T-helper 1 cell treated with Interleukin-12 subunit alpha and Interleukin-12 subunit beta and Interleukin-4 antibody, amounts not matched to agents 30 μg/mL and 1 μg/mL, for 36 hours (primary cell): Measurements from ENCODE around the gene PPP2R3C.
"Not testable (repeated sequence)": the region's sequence is repeated elsewhere in the genome, so short reads cannot be mapped to it uniquely, and the experiment has no call there.

Source experiments
- H3K27ac Mint-ChIP-seq: one replicate; pipeline ENCODE4 v1.8.0; 2021; ENCODE audit warnings: mild to moderate bottlenecking, mixed read lengths
- H3K27me3 Mint-ChIP-seq: one replicate; pipeline ENCODE4 v1.8.0; 2021; ENCODE audit warnings: low read depth, mixed read lengths
- H3K36me3 Mint-ChIP-seq: one replicate; pipeline ENCODE4 v1.8.0; 2021; ENCODE audit warnings: low read depth, mixed read lengths
- H3K4me1 Mint-ChIP-seq: one replicate; pipeline ENCODE4 v1.8.0; 2021; ENCODE audit warnings: low read depth, mixed read lengths
- H3K4me3 Mint-ChIP-seq: one replicate; pipeline ENCODE4 v1.8.0; 2021; ENCODE audit warnings: mild to moderate bottlenecking, moderate library complexity, mixed read lengths
- H3K9me3 Mint-ChIP-seq: one replicate; pipeline ENCODE4 v1.8.0; 2021; ENCODE audit warnings: mixed read lengths

The PPP2R3C gene

DNA sequence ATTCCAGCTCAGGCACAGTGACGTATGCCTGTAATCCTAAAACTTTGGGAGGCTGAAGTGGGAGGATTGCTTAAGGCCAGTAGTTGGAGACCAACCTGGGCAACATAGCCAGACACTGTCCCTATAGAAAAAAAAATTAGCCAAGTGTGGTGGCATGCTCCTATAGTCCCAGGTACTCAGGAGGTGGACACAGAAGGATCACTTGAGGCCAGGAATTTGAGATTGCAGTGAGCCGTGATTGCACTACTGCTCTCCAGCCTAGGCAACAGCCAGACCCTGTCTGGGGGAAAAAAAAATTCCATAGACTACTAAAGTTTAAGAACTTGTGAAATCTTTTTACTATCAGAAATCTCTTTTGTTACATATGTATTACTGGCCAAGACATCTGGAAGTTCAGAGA lies 69.2 kb downstream of the PPP2R3C start:
- Mint-ChIP-seq H3K27ac (no peak overlapping the region), H3K4me3 (no peak overlapping the region), H3K36me3 (peaks cover 28% of the 10 kb centered on the region), H3K27me3 (no peaks in the 10 kb centered on the region), H3K9me3 (no peaks in the 10 kb centered on the region), H3K4me1 (peaks cover 15% of the 10 kb centered on the region)

DNA sequence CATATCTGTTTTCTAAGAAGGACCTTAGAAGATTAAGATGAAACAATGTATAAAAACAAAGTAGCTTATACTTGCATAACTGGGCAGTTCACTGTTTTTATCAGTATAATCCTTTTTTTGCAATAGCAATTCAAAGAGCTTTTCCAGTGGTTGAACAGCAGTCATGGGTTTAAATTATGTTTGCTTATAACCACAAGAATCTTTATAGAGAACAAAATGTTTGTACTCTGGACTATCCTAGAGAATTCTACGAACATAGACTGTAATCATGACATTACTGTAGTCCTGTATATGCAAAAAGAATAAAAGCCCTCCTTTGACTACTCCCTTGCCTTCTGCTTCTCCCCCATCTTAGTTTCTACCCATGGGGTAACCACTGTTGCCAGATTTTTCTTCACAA lies 70.0 kb downstream of the PPP2R3C start:
- Mint-ChIP-seq H3K9me3 (no peaks in the 10 kb centered on the region), H3K27ac (no peak overlapping the region), H3K4me3 (no peak overlapping the region), H3K4me1 (peaks cover 14% of the 10 kb centered on the region), H3K27me3 (no peaks in the 10 kb centered on the region), H3K36me3 (peaks cover 27% of the 10 kb centered on the region)

DNA sequence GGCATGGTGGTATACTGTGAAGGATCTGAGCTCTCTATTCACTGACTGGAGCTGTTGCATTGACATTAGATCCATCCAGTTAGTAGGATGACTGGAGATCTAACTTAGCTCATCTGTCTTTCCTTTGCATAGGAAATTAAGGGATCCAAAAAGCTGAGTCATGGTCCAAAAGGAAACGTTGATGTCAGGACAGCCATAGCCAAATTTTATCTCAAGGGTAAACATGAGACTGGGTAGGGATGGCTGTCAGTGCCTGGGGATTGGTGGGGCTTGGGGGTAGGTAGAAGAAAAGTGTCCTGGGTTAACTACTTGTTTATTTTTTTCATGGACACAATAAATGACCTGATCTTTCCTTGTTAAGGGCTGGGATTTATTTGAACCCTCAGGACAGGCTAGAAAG lies 71.1 kb downstream of the PPP2R3C start:
- H3K27ac Mint-ChIP-seq, result no peak overlapping the region
- no peak overlapping the region for H3K4me3 Mint-ChIP-seq
- no peaks in the 10 kb centered on the region for H3K27me3 Mint-ChIP-seq
- H3K36me3 Mint-ChIP-seq, result peaks cover 22% of the 10 kb centered on the region
- peaks cover 17% of the 10 kb centered on the region for H3K4me1 Mint-ChIP-seq
- no peaks in the 10 kb centered on the region for H3K9me3 Mint-ChIP-seq

GRCh38 chr14:35047976-35048513 lies 73.7 kb downstream of the PPP2R3C start:
- H3K4me3 Mint-ChIP-seq, result peak overlapping the region; percentile 89
- peak overlapping the region; percentile 21 for H3K27ac Mint-ChIP-seq
- no peaks in the 10 kb centered on the region for H3K9me3 Mint-ChIP-seq
- H3K4me1 Mint-ChIP-seq, result peaks cover 25% of the 10 kb centered on the region
- no peaks in the 10 kb centered on the region for H3K27me3 Mint-ChIP-seq
- peaks cover 19% of the 10 kb centered on the region for H3K36me3 Mint-ChIP-seq

DNA sequence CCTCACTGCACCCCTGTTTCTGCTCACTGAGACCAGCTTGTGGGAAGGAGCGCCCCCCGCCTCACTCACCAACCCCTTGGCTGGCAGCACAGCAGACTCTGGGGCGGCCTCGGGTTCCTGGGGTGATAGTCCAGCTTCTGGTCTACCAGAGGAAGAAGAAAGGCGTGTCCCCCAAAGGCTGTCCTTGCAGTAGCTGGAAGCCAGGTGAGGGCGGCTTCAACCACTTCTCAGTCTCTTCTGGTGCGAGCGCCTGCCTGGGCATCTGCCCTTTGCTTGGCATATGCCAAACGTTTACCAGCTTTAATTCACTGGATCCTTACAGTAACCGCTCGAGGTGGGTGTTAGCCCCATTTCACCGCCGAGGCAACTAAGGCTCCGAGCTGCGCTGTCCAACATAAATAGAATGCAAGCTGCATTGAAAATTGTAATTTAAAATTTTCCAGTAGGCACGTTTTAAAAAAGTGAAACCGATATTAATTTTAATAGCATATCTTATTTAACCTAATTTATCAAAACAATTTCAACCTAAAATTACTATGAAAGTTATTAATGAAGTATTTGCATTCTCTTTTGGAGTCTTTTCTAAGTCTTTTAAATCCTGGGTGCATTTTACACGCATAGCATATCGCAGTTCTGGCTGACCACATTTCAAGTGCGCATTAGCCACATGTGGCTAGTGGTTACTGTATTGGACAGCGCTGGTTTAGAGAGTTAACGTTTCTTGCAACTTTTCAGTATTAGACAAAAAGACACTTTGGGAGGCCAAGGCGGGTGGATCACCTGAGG lies 74.8 kb downstream of the PPP2R3C start:
- peaks cover 25% of the 10 kb centered on the region for H3K4me1 Mint-ChIP-seq
- H3K9me3 Mint-ChIP-seq, result no peaks in the 10 kb centered on the region
- H3K27ac Mint-ChIP-seq, result peak overlapping the region; percentile 98
- peaks cover 15% of the 10 kb centered on the region for H3K36me3 Mint-ChIP-seq
- H3K4me3 Mint-ChIP-seq, result peak overlapping the region; percentile 89
- no peaks in the 10 kb centered on the region for H3K27me3 Mint-ChIP-seq

DNA sequence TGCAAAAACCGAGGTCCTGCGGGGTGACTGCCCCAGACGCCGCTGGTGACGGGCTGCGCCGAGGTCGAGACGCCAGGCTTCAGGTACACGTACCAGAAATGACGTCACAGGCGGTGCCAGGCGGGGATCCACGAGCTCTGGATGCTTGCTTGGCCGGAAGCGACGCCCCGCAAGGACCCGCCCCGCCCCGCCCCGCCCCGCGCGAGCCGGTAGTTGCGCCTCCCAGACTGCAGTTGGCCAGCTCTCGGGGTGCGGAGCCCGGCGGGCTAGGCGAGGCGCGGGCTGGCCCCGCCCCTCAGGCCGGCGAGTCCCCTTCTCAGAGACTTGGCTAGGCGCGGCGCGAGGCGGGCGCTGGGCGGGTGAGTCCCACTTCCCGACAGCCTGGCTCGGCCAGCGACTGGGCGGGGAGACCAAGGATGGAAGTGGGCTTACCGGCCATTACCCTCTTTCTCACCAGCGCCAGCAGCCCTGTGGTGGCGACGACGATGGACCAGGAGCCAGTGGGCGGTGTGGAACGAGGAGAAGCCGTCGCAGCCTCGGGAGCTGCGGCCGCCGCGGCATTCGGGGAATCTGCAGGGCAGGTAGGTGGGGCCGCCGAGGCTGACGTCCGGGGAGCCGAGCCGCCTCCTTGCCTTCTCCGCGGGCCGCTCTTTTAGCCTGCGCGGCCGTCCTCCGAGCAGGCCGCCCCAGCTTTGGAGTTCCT lies 75.6 kb downstream of the PPP2R3C start, which contains the start of gene FAM177A1:
Gene FAM177A1 (plus strand): TSS at position 225 of the 703 bp plus-strand sequence. CDS start 192 bp downstream, at position 417.
- peak within 1 kb of the TSS; percentile 89 for H3K4me3 Mint-ChIP-seq
- H3K27me3 Mint-ChIP-seq, result no peaks in the 10 kb centered on the region
- peak within 1 kb of the TSS; percentile 98 for H3K27ac Mint-ChIP-seq
- peaks cover 15% of the 10 kb centered on the region for H3K36me3 Mint-ChIP-seq
- no peaks in the 10 kb centered on the region for H3K9me3 Mint-ChIP-seq
- peaks cover 25% of the 10 kb centered on the region for H3K4me1 Mint-ChIP-seq

DNA sequence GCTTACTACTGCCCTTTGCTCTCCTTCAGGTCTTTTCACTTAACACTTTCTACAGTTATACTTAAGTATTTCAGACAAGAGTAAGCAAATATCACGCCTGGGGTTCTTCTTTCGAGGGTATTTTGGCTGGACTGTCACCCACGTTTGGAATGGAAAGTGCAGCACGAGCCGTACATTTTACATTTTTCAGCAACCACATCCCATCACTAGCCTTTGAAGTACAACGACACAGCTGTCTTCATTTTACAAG lies 76.1 kb downstream of the PPP2R3C start:
- peaks cover 14% of the 10 kb centered on the region for H3K36me3 Mint-ChIP-seq
- peaks cover 24% of the 10 kb centered on the region for H3K4me1 Mint-ChIP-seq
- peak overlapping the region; percentile 89 for H3K4me3 Mint-ChIP-seq
- H3K27ac Mint-ChIP-seq, result peak overlapping the region; percentile 98
- H3K9me3 Mint-ChIP-seq, result no peaks in the 10 kb centered on the region
- no peaks in the 10 kb centered on the region for H3K27me3 Mint-ChIP-seq

DNA sequence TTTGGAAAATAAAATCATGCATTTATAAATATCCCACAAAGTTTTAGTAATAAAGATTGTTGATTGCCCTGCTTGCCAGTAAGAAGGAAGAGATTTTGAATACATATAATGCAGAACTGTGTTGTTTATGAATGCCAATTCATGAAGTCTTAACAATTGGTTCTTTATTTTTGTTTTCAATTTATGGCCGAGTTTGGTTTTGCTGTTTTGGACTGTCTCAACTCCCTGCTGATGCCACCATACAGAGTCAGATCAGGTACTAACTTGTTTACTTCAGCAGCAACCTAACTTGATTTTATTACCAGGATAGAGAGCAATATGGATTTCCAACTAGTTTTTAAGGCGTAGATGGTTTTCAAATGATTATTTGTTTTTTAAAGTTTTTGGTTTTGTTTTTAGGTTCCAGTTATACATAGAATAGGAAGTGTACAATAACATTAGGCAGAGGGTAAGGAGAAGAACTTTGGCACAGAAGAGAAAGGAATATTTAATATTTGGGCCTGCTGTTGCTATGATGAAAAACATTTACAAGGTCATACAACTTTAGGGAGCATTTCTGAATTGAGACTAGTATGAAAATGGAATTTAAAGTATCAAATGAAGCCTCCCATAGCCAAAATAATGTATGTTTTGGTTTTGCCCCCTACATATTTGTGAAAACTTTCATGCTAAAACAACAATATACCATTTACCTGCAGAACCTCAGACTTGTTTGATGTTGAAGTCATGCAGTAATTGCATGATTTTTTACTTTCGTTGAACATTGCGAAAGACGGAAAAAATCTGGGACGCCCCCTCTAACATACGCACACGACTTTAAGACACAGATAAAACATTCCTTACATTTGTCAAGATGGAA lies 76.6 kb downstream of the PPP2R3C start:
- H3K4me3 Mint-ChIP-seq, result peak overlapping the region; percentile 89
- H3K9me3 Mint-ChIP-seq, result no peaks in the 10 kb centered on the region
- H3K27ac Mint-ChIP-seq, result peak overlapping the region; percentile 98
- no peaks in the 10 kb centered on the region for H3K27me3 Mint-ChIP-seq
- H3K36me3 Mint-ChIP-seq, result peaks cover 9% of the 10 kb centered on the region
- peaks cover 22% of the 10 kb centered on the region for H3K4me1 Mint-ChIP-seq

DNA sequence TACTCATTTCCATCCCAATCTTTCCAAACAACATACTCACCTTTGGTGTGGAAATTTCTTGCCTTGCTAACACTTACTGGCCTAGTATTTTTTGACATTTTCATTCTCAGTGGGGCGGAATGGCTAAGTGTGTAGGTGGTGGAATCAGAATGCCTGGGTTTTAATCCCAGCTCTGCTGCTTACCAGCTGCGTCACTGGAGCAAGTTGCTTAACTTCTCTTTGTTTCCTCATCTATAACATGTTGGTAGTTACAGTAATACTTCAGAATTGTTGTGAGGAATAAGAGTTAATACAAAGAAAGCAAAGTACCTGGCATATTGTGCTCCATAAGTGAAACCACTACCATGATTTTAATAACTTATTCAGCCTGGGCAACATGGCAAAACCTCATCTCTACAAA lies 78.7 kb downstream of the PPP2R3C start:
- peaks cover 4% of the 10 kb centered on the region for H3K36me3 Mint-ChIP-seq
- H3K9me3 Mint-ChIP-seq, result no peaks in the 10 kb centered on the region
- no peak overlapping the region for H3K4me3 Mint-ChIP-seq
- peaks cover 18% of the 10 kb centered on the region for H3K4me1 Mint-ChIP-seq
- no peak overlapping the region for H3K27ac Mint-ChIP-seq
- H3K27me3 Mint-ChIP-seq, result no peaks in the 10 kb centered on the region

GRCh38 chr14:35042632-35043031 lies 79.2 kb downstream of the PPP2R3C start:
- Mint-ChIP-seq H3K9me3 (no peaks in the 10 kb centered on the region), H3K4me3 (no peak overlapping the region), H3K4me1 (peaks cover 14% of the 10 kb centered on the region), H3K27me3 (no peaks in the 10 kb centered on the region), H3K27ac (no peak overlapping the region), H3K36me3 (no peaks in the 10 kb centered on the region)

GRCh38 chr14:35038312-35038711 lies 83.5 kb downstream of the PPP2R3C start:
- not testable (repeated sequence) for H3K4me1 Mint-ChIP-seq, H3K27me3 Mint-ChIP-seq, H3K4me3 Mint-ChIP-seq, H3K27ac Mint-ChIP-seq
- H3K36me3 Mint-ChIP-seq, result peaks cover 18% of the 10 kb centered on the region
- H3K9me3 Mint-ChIP-seq, result peaks cover 16% of the 10 kb centered on the region
